NCI-H82 treated with DMSO at 0.1 percent for 48 hours (cell line): ENCODE results near the gene ZSCAN20.

ENCODE experiments used
- DNase-seq: peaks from one replicate; lab custom pipeline; 2025; ENCODE audit not compliant: unreplicated experiment; lab: John Stamatoyannopoulos, UW

ZSCAN20 gene

DNA sequence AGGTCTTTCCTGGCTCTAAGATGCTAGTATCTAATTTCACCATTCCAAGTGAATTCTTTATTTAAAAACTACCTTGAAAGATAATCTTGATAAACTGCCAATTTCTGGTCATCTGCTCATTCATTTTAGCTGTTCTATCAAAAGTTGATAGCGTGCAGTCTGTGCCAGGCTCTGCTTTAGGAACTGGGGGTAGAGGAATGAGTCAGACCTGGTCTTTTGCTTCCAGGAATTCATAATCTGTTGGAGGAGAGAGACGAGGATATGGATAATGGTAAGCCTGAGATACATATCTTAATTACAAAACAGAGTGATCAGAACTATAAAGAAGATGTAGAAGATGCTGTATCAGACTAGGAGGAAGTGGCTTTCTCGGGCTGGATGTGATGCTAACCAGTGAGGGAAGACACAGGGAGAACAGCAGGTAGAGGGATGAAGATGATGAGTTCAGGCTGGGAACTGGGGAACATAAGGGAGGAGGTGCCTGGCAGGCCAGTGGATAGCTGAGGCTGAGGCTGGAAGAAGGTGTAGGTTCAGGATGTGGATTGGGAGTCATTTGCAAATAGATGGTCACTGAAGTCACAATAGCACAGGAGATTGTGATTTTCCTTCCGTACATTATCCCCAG lies 29.3 kb upstream of the ZSCAN20 start:
- DNase-seq = no peak

DNA sequence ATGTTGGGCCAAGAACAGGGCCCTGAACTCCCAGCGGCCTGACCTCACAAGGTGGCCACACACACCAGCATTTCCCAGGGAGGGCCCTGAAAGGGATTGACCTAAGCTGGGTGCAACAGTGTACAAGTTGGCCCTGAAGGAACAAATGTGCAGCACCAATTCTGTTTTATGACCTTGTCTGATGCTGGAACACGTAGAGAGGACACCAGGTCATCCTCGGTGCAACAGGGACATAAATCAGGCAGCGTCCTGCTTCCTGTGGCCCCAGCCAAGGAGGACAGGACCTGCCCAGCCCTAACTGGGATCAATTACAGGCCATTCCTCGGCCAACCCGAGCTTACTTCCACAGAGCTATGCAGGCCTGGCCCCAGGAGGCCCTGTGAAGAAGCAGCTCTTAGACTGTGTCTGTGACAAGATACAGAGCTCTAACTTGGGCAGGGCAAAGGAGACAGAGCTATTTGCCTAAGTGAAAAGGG lies 28.7 kb upstream of the ZSCAN20 start:
- no peak for DNase-seq

DNA sequence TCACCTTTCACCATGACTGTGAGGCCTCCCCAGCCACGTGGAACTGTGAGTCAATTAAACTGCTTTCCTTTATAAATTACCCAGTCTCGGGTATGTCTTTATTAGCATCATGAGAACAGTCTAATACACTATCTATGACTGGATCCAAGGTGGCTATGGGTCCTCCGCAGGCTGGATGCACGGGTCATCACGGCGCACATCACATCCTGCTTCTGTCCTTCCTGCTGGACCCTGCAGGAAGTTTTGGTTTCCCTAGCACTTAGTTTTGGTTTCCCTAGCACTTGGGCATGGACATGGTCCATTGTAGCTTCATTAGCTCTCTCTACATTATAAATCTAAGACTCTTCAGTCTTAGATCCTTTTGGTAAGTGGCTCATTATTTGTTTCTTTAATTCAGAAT lies 27.3 kb upstream of the ZSCAN20 start:
- DNase-seq = no peak

DNA sequence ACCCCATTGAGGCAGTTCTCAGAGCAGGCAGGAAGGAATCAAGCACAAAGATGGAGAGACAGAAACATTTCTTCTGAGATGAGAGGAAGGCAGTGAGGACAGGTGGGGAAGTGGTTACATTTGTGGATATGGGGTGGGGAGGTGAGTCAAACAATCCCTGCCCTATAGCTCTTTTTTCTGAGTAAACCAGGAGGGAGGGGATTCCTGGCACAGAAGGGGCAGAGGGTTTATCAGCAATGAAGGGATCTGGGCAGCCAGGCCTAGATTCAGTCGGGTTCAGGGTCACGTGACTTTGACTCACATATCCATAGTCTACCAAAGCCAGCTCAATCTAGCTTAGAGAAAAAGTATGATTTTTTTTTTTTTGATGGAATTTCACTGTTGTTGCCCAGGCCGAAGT lies 25.9 kb upstream of the ZSCAN20 start:
- no peak for DNase-seq

DNA sequence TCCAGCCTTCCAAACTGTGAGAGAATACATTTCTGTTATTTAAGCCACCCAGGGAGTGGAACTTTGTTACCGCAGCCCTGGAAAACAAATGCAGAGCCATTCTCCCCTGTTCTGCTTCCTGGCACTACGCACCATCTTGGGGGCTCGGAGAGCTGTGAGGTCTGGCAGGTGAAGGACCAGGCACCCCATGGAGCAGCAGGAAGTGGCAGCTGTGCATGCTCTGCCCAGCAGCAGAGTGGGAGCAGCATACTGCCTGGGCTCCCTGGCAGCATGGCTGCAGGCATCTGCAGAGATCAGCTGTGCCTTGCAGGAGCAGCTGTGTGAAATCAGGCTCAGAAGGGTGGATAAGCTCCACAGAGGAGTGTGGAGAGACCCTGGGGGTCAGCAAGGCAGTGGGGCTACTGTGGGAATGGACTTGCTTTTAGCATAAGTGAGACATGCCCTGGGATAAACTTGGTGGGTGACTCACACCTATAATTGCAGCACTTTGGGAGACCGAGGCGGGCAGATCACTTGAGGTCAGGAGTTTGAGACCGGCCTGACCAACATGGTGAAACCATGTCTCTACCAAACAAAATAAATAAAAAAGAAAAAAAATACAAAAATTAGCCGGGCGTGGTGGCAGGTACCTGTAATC lies 17.7 kb upstream of the ZSCAN20 start:
- DNase-seq = no peak

DNA sequence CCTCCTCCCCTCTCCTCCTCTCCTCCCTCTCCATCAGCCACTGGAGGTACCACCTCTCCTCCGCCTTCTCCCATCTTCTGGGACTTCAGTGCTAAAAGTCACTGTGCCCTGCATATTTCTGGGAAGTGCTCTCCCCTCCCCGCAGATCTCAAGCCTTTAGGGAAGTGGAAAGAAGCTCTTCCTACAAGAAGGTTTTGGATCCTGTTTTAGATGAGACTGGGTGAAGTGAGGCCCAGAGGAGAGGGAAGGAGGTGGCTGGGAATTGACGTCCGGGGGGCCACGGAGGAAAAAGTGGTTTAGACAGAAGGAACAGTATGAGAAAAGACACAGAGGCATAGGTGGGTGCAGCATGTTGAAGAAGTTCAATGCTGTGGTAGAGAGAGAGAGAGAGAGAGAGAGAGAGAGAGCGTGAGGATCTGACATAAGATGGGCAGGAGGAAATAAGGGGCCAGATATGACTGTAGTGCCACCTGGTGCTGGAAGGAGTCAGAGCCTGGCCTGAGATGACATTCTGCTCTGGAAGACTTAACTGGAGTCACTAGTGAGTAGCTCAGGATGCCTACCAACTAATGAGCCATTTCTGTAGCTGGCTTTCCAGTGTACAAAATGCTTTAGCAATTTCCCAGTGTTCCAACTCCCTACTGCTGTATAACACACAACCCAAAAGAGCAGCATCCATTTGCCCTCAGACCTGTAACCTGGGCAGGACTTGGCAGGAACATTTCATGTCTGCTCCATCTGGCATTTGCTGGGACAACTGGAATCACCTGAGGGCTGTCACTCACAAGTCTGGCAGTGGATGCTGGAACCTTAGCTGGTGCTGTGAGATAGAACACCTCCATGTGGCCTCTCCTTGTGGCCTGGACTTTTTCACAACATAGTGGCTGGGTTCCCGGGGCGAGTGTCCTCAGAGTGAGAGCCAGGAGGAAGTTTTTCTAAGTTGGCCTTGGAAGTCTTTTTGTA lies 16.6 kb upstream of the ZSCAN20 start:
- peak; percentile 72 for DNase-seq

DNA sequence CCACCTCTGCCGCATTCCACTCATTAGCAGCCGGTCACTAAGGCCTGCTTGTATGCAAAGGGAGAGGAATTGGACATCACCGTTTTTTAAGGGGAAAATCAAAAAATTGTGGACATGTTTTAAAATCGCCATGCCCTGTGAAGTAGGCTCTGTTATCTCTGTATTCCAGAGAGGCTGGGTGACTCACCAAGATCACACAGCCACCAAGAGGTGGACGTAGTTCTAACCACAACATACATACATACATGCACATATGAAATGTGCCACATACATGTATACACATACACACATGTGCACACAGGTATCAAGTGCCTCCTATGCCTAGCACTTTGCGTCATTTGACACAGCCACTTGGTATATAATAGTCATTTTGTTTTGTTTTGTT lies 16.0 kb upstream of the ZSCAN20 start:
- no peak for DNase-seq

DNA sequence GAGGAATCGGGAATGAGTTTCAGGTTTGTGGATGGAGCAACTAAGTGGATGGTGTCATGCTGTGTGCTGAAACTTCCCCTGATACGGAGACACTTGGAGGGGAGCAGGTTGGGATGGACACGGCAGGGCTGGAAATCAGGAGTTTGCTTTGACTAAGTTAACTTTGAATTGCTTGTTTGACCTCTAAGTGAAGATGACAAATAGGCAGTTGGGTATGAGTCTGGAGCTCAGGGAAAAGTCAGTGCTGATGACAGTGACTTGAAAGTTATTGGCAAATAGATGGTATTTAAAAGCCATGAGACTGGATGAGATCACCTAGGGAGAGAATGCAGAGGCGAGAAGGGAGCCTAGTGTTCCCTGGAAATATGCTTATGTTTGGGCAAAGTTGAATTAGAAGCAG lies 12.8 kb upstream of the ZSCAN20 start:
- DNase-seq = no peak

DNA sequence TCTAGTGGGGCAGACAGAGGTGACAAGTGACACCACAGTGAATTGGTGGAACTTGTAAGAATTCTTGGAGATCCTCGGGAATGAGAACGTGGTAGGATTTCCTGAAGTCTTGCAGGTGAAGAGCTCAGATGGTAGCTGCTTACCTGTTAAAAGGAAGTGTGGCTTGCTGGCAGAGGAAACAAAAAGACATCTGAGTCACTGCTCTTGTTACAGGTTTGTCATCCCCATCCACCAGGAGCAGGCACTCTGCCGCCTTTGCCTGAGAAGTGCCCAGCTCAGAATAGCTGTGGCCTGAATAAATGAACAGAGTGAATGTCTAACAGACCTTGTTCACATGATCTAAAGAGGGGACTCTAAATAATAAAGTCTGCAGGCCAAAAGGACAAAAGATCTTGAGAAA lies 12.3 kb upstream of the ZSCAN20 start:
- no peak for DNase-seq

DNA sequence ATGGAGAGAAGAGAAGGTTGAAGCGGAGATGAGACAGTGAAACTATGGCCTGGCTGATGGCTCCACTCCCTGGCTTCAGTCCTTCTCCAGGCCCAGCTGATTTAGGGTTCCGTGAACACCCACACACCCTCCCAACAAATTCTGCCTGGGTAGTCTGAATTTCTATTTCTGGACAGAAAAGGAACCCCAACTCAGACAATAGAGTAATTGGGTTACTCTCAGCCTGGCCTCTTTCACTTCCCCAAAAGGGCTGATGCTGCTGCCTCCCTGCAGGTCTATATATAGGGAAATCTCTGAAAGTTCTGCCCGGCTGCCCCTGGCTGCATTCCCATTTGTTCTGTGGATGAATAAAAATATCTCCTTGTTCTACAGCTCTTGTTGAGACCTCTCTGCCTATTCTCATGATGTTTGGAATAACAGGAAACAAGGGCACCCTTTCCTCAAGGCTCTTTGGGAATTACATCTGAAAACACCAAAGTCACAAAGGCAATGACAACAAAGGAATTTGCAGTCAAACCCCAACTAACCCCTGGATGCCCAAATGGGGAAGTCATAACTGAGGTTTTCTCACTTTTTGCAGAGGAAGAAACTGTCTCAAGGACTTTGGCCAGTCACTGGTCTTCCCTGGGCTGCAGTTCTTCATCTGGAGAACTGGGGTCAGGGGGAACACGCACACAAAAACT lies 11.4 kb upstream of the ZSCAN20 start:
- no peak for DNase-seq

DNA sequence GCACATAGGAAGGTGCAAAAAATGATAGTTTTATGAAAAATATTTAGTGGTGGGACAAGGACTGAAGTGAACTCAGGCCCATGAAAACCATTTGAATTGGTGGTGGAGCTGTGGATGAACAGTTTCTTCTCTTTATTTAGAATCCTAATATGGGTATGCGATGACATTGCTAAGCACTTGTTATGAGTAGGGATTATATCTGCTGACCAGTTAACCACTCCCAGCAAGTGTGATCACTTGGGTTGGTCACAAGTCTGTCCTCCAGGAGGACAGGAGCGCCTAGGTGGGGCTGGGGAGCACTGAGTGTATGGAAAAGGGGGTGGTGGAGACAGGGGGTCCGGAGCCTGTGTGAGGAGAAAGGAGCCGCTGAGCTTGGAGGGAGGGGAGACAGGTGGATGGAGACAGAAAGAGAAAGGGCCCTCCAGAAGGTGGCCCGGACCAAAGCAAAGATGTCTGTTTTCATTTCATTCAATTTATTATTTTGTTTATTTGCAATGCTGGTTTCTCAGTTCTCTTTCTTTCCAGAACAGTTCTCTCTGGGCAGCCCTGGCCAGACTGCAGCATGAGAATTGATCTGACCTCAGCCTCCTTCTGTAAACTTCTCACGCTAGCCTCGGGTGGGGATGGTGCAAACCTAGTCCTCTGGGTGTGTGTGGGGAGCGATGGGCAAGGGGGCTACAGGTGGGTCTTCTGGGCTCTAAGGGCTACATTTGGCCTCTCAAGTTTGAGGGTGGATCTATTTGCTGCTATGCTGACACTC lies 9.9 kb upstream of the ZSCAN20 start:
- DNase-seq = no peak

DNA sequence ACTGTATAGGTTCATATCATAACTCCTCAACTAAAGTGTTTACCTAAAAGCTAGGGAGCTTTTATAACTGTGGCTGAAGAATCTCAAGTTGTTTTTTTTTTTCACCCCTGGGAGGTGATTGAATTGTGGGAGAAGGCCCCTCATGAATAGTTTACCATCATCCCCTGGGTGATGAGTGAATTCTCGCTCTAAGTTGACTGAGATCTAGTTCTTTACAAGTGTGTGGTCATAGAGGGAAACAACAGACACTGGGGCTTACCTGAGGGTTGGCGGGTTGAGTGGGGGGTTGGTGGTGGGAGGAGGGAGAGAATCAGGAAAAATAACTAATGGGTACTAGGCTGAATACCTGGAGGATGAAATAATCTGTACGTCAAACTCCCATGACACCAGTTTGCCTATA lies 7.9 kb upstream of the ZSCAN20 start:
- no peak for DNase-seq

DNA sequence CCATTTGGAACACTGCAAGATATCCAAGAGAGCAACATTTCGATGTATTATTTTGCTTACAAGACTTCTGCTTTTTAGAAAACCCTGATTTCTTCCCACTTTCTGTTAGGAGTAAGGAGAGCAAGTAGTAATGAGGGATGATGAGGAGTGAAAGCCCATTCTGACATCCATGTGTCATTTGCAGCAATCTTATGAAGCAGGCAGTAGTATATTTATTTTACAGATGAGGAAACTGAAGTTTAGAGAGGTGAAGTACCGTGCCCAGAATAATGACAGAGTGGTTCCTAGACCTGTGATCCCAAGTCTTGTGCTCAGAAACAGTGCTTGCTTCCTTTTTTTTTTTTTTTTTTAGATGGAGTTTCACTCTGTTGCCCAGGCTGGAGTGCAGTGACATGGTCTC lies 7.1 kb upstream of the ZSCAN20 start:
- DNase-seq = no peak

DNA sequence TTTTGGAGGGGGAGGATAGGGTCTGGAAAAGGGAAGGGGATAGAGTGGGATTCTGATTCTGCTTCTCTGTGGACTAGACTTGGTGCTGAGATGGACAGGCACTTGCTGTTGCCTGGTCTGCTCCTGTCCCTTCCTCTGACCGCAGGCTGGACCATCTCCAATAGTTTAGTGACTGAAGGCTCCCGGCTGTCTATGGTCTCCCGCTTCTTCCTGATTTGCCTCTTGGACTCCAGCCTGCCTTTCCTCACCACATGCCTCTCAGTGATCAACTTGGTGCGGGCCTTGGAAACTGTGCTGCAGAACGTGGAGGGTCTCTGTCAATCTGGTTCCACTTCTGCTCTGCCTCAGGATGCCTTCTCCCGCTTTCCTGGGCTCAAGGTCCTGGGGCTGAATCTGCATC lies 6.3 kb upstream of the ZSCAN20 start:
- no peak for DNase-seq

DNA sequence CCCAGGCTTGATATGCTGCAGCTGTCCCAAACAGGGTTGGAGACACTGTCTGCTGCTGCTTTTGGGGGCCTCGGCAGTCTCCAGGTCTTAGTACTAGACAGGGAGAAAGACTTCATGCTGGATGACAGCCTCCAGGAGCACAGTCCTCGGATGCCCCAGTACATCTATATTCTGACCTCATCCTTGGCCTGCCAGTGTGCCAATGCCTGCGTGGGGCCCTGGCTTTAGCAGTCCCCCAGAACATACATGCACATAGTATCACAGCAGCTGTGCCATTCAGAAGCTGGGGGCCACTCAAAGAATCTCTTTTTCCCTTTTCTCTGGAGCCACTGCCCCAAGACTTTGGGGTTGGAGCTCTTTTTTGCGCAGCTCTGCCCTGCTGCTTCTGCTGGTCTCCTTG lies 4.4 kb upstream of the ZSCAN20 start:
- no peak for DNase-seq

DNA sequence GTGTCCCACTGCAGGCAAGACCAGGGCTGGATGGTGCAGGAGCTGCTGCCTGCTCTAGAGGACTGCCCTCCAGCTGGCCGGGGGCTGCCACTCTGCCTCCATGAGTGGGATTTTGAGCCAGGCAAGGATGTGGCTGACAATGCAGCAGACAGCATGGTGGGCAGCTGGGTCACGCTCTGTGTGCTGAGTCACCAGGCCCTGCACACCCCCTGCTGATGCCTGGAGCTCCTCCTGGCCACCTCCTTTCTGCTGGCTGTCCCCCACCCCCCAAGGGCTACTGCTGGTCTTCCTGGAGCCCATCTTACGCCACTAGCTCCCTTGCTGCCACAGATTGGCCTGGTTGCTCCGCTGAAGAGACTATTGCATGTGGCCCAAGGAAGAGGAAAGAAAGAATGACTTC lies 3.9 kb upstream of the ZSCAN20 start:
- DNase-seq = no peak

DNA sequence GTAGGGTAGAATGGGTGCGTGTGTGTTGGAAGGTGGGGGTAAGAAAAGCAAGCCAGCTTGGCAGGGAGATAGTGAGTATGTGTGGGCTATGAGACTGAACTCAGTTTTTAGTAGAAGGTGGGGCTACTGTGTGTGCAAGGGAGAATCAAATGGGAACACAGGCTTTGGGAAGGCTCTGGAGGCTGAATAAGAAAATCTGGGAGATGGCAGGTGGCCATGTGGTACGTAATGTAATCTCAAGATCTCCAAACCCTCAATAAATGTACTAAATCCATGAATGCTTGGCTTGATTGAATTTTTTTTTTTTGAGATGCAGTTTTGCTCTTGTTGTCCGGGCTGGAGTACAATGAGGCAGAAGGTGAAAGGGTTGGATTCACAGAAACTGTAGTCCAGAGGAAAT lies 3.5 kb upstream of the ZSCAN20 start:
- DNase-seq = no peak

DNA sequence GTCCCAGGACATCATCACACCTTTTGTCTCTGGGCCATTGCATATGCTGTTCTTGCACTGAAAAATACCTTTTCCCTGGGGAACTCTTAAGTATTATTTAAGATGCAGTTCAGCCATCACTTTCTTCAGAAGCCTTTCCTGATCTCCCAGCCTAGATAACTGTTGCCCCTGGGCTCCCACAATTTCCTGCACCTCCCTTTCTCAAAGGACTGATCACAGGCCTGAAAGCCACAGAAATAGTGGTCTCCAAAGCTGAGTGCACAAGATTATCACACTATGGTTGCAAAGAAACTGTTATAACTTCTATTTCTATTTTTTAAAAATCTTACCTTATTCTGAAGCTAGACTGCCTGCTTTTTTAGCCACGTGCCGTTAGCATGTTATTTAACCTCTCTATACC lies 2.8 kb upstream of the ZSCAN20 start:
- DNase-seq = no peak

DNA sequence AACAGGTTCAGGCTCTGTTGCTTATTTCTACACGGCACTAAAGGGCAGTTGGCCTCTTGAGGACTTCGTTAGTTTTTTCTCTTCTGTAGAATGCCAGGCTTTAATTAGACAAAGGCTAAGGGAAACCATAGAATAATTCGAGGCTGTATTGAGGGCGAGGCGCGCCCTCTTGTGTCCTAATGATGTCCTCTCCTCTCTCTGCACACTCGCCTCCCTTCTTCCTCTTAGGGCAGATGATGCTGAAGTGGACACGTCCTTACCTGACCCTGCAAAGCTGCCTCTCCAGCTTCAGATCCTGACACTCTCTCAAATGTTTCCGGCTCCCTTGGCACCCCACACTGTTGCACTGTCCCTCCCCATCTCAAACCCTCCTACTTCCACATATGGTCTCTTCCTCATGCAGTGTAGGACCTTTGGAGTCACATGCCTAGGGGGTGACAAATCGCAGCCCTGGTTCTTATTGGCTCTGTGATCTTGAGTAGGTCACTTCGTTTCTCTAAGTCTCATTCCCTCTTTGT lies 1.9 kb upstream of the ZSCAN20 start:
- DNase-seq = peak; percentile 79

DNA sequence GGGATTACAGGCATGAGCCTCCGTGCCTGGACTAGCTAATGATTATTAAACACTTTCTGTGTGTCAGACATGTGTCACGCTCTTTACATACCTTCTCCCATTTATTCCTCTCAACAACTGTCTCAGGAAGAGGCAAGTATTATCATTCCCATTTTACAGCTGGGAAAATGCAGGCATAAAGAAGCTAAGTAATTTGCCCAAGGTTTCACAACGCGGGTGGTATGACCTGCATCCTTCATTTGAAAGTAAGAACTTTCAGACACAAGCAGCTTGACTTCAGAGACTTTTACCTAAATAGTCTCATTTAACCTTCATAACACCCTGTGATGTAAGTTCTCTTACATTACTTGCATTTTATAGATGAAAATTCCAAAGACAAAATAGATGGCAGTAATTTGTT lies 1.0 kb upstream of the ZSCAN20 start:
- no peak for DNase-seq

DNA sequence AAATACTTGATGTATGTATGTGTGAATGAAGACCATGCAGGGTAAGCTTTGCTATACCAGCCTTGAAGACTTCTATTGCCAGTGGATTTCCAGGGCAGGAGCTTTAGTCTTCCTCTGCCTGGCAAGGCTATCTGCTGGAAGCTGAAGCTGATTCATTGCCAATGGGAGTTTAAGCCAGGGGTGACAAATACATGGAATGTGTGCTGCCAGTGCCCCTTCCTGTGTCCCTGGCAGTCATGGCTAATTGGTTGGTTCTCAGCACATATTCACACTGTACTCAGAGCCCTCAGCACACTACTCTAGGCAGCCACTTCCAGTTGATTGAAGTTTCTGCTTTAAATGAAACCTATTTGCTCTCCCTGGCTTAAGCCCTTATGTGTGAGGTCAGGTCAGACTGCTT lies 1.5 kb downstream of the ZSCAN20 start:
- DNase-seq = no peak
